GM20000 (cell line): ENCODE measurements around the gene MRGPRD.

Source experiments
- DNase-seq: peaks from one replicate; pipeline ENCODE4 v3.0.0; 2012; ENCODE audit warnings: low spot score
- TF ChIP-seq, protein P1 (sequence below): IDR thresholded peaks from 2 replicates; pipeline ENCODE4 v1.5.1; 2012; ENCODE audit warnings: mild to moderate bottlenecking, control low read depth; ENCODE audit errors: extremely low read depth, missing control alignments

The MRGPRD gene

DNA sequence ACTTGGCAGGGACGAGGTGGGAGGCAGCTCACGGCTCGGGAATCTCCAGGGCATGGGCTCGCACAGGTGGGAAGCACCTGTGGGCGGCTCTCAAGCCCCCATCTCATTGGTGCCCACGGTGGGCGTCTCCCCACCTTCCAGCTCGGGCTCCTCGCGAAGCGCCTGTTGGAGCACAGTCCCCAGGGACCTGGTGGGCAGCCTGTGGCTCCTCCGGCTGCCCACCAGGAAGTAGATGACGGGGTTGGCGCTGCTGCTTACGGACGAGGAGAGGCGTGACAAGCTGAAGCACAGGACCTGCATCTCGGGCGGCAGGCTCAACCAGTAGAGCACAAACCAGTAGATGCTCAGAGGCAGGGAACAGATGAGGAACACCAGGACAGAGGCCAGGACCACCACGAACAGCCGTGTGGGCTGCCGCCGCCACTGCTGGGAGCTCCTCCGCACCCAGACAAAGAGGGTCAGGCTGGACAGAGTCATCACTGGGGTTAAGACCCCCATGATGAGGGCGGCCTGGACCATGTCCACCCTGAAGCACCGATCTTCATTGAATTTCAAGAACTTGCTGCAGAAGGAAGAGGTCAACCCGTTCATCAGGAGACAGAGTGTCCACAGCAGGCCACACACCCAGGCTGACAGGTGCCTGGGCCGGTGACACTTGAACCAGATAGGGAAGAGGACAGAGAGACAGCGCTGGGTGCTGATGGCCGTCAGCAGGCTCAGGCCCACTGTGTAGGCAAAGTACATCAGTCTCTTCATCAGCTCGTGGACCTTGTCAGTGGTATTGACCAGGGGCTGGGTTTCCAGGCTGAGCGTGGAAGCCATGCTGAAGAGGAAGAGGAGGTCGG is 633 bp downstream of the MRGPRD start:
- no peak for DNase-seq
- TF ChIP-seq, protein P1, sequence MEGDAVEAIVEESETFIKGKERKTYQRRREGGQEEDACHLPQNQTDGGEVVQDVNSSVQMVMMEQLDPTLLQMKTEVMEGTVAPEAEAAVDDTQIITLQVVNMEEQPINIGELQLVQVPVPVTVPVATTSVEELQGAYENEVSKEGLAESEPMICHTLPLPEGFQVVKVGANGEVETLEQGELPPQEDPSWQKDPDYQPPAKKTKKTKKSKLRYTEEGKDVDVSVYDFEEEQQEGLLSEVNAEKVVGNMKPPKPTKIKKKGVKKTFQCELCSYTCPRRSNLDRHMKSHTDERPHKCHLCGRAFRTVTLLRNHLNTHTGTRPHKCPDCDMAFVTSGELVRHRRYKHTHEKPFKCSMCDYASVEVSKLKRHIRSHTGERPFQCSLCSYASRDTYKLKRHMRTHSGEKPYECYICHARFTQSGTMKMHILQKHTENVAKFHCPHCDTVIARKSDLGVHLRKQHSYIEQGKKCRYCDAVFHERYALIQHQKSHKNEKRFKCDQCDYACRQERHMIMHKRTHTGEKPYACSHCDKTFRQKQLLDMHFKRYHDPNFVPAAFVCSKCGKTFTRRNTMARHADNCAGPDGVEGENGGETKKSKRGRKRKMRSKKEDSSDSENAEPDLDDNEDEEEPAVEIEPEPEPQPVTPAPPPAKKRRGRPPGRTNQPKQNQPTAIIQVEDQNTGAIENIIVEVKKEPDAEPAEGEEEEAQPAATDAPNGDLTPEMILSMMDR: no peak

DNA sequence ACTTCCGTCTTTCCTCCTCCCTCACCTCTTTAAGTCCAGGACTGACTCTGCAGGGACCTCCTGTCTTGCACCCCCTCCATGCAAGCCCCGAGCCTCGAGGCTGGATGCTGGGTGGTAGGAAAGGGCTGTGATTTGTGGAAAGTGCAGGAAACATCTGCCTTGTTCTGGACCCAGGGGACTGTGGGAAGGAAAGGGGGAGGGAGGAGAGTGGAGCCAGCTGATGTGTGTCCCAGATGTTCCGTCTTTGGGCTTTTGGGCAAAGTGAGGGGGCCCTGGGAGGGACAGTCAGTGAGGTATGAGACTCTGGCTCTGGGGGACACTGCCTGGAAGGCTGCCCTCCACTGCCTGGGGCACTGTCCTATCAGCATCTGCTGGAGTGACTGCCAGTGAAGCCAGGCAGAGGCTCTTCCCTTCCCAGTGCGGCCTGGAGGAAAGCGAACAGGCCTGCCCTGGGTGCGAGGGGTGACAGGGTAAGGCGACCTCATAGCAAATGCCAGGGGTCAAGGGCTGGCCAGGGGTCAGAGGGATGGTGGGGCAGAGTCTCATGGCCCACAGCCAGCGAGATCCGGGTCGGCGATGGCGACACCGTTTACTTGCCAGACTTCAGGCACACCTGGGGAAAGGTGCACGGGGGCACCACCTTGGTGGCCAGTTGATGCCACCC is 1.7 kb downstream of the MRGPRD start:
- DNase-seq: no peak
- TF ChIP-seq, protein P1: no peak

DNA sequence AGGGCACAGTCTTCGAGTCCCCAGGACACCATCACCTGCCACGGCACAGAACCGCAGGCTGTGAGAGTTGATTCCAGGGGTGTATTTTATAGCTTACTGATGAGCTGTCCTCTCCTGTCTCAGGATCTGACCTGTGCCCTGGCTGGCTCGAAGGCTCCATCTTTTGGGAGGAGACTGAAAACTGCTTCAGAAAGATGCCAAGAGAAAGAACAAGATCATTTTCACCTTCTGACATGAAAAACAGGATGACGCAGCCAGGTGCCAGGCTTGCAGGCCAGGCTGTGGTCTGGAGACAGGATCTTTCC is 2.2 kb downstream of the MRGPRD start:
- no peak for DNase-seq
- TF ChIP-seq, protein P1: no peak

DNA sequence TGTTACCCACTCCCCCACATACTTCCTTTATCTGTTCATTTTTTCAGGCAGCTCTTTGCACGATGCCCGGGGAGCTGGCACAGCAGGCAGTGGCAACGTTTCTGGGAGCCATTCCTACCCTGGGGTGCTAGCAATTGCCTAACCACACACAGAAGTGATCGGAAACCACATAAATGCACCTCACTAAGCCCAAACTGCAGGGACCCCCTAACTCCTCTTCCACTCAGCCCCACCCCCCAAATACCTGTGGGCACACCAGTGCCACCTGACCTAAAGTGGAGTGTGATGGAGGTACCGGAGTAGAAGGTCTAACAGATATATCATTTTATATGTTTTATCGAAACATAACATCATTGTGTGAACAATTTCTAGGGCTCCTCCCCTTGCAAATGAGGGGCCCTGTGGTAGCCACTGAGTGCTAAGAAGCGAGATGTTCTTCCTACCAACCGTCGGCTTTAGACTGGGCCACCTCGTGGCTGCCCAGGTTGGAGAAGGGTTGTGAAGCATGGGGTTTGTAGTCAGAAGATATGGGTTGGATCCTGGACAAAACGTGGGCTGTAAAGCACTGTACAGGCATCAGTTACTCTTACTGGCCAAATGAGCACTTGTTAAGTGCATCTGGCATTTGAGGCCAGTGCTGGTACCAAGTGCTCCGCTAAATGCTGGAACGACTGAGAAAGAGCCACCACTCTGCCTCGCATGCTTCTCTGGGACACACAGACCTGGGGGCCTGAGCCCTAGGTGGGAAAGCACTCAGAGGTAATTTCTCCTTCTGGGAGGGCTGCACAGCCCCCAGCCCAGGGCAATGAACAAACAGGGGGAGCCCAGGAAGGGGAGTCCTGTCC is 2.8 kb downstream of the MRGPRD start:
- DNase-seq: no peak
- TF ChIP-seq, protein P1: no peak

DNA sequence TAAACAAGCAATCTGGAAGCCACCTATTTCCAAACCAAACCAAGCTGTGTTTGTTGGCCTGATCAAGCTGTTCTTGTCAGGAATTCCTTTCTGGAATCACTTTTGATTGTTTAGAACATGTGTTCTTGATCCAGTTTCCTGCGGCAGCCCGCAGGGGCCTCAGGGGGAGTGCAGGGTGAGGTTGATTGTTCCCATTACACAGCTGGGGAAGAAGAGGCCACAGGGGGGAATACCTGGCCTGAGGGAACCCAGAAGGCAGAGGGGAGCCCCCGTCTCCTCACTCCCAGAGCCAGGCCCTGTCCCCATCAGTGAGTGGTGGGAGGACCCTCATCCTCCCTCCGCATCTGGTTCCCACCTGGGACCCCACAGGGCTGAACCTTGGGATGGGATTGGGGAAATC is 4.2 kb downstream of the MRGPRD start:
- TF ChIP-seq, protein P1: no peak
- DNase-seq: no peak

DNA sequence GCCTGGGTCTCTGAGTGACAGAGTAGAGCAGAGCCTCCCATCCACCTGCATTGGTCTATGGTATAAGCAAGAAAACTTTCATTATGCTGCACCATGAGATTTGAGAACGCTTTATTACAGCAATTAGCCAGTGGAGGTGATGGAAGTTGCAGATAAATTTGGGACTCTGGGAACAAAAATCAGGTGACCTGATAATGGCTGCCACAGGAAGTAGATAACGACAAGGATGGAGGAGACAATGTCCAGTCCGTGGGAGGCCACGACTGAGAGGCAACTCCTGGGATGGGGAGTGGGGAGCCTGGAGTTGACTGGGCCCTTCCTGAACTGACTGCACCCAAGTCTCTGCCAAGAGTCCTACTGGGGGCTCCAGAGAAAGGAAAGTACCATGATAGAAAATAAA is 4.7 kb downstream of the MRGPRD start:
- DNase-seq: no peak
- TF ChIP-seq, protein P1: no peak
